LoVo (cell line): ENCODE data around the gene ELP5.
A peak's percentile ranks its signal among the peaks of the same experiment; 100 is the strongest.
"Not testable (repeated sequence)": the region's sequence is repeated elsewhere in the genome, so short reads cannot be mapped to it uniquely, and the experiment has no call there.

ENCODE experiments used
- DNase-seq: peaks from one replicate; pipeline ENCODE4 v3.0.0-alpha.2; 2016; ENCODE audit warnings: low spot score

The ELP5 gene

GRCh38 chr17:7236808-7237207 is 15.2 kb upstream of the ELP5 start:
- no peak for DNase-seq

GRCh38 chr17:7237266-7237760 is 14.7 kb upstream of the ELP5 start:
- no peak for DNase-seq

- peak; percentile 71 for DNase-seq
Measured at GRCh38 chr17:7237761-7238419, 14.1 kb upstream of the ELP5 start.

DNA sequence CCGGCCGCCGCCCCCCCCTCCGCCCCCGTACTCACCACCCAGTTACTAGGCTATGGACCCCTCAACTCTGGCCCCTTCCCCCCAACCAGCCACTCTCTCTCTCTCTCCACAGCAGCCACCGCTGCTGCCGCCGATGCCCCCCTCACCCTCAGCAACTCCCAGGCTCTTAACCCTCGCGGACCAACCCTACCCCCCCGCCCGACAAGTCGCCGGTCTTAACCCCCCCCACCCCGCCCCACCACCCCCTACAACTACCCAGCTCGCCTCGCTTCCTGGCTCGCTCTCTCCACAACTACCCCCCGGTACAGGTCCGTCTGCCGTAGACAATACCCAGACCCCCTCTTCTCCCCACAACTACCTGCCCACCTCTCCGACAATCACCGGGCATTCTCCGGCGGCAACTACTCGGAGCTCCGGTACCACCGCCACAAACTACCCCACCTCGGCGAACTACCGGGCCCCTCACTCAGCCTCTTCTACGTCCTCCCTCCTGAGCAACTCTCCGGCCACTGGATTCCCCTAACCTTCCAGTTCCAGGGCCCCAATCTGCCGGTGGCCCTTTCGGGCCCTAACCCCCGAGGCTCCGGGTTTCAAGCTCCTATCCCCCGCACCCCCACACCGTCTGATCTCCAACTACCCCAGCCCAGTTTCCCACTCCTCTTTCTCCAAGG is 13.5 kb upstream of the ELP5 start:
- DNase-seq: no peak

DNA sequence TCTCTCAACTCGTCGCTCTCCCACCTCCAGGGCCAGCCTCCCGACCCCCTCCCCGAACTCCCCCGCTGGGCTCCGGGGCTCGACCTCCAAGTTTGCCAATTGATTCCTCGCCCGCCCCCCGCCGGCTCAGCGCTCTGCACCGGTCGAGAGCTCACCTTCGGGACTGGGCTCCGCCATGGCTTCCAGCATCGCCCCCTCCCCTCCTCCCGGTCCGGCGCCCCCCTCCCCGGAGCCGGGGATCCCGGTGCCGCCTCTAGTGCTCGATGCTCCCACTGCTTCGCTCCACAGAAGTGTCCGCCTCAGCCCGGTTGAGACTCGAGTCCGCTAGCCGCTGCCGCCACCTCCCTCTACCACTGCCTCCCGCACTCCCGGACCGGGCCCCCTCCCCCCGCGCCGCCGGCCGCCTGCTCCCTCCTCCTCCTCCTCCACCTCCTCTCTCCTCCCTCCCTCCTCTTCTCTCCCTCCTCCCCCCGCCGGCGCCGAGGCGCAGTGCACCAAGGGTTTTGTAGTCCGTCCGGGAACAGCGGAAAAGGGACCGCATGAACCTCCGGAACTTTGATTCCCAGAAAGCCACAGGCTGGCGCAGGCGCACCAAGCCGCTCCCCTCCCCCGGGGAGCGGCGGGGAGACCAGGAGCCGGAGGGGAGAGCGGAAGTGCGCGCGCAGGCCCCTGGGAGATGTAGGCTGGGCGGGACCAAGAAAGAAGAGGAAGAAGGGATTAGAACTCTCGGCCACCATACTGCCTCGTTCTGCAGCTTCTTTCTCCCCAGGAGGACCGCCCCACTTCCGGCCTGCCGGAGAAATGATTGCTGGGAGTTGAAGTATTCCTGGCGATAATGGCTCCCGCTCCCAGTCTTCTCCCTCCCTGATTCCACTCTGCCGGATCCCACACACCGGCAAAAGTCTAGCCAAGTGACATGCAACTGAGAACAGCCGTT is 12.7 kb upstream of the ELP5 start, which contains the start of gene PHF23:
TSS of gene PHF23 (minus strand) at position 367 of the 937 bp plus-strand sequence. CDS start at position 189, 178 bp downstream.
- peak; percentile 98 for DNase-seq

- DNase-seq: no peak
Measured at GRCh38 chr17:7240375-7240774, 11.6 kb upstream of the ELP5 start.

- DNase-seq: no peak
Measured at GRCh38 chr17:7241090-7241733, 10.8 kb upstream of the ELP5 start.

DNA sequence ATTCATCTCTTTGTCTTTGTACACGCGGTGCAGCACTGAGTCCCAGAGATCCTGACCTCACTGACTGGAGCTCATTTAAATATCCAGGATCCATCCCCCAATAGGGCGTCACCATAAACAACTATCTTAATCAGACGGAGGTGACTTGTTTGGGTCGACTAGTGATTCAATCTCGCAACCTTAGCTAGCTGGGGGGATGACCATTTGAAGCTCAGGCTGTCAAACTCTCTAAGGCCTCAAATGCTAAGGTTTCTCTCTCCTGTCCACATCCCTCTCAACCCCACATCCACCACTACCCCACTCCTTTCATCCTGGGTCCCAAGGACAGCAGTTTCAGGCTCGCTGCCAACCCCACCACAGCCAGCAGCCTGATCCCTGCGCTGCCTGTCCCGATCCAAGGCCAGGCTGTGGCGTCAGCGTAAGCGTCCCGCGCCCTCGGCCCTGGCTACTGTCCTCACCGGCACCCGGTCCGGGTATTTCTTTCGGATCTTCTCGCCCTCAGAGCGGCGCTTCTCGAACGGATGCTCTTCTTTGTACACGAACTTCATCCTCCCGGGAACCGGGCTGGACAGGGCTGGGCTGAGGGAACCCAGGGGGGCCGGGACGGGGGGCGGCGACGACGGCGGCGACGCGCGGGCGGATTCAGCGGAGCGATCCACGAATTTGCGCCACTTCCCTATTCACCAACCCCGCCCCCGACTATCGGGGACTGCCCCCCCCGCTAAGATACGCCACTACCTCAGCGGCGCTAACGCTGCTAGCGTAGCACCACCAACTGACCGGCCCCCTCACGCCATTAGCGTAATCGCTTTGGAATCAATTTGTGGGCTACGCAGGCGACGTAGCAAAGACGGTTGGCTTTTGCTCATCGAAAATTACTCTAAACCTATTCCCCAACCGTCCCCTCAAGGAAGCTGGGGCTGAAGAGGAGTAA is 10.0 kb upstream of the ELP5 start, which contains the start of gene GABARAP:
TSS of gene GABARAP (minus strand) at position 667 of the 934 bp plus-strand sequence. CDS start at position 548, 119 bp downstream.
- DNase-seq: peak; percentile 89

GRCh38 chr17:7242717-7243452 is 9.1 kb upstream of the ELP5 start:
- peak; percentile 94 for DNase-seq

- DNase-seq: no peak
Measured at GRCh38 chr17:7243453-7243729, 8.6 kb upstream of the ELP5 start.

DNA sequence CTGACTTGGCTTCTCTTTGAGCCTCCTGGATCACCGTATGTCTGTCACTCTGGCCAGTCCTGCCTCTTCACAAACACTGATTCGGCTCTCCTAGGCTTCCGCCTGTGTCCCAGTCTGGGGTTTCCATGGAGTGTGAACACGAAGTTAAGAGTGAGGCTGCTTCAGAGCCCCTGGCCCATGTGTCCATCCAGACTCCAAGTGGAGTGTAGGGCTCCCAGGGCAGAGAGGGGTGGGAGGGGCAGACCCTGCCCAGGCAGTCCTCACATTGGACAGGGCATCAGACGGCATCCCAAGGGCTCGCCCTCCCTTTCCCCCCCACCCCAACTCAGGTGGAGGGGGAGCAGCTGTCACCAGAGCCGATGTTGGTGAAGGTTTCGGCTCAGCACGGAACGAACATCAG is 8.2 kb upstream of the ELP5 start:
- DNase-seq: not testable (repeated sequence)

DNA sequence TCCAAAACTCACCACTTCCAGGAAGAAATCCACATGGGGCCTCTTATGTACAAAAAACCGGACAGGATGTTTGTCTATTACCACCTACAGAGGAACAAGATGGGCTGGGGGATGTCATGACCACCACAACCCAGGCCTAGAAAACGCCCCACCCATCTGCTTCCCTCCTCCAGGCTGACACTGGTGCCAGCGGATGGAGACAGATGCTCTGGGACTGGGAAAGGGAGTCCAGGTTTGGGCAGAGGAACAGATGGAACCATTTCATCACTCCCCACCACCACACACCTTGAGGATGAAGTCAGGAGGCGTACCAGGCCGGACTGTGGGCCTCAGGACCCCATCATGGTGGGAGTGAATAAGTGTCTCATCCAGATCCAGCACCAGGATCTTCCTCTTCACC is 5.2 kb upstream of the ELP5 start:
- no peak for DNase-seq

- no peak for DNase-seq
Measured at GRCh38 chr17:7248796-7249195, 3.2 kb upstream of the ELP5 start.

GRCh38 chr17:7249214-7249613 is 2.8 kb upstream of the ELP5 start:
- DNase-seq: no peak

DNA sequence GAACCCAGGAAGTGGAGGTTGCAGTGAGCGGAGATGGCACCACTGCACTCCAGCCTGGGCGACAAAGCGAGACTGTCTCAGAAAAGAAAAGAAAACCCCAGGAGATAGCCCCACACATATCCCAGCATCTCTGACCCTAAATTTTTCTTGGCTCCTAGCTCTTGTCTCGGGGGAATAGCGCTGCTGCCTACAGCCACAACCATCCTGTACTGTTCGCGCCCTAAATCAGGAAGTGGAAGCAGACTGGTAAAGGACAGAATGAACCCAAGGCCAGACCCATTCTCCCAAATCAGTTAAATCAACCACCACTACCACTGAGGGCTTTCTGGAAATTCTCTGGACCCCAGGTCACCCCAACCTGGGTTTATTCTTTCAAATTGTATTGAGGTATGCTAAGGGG is 2.2 kb upstream of the ELP5 start:
- DNase-seq: no peak

DNA sequence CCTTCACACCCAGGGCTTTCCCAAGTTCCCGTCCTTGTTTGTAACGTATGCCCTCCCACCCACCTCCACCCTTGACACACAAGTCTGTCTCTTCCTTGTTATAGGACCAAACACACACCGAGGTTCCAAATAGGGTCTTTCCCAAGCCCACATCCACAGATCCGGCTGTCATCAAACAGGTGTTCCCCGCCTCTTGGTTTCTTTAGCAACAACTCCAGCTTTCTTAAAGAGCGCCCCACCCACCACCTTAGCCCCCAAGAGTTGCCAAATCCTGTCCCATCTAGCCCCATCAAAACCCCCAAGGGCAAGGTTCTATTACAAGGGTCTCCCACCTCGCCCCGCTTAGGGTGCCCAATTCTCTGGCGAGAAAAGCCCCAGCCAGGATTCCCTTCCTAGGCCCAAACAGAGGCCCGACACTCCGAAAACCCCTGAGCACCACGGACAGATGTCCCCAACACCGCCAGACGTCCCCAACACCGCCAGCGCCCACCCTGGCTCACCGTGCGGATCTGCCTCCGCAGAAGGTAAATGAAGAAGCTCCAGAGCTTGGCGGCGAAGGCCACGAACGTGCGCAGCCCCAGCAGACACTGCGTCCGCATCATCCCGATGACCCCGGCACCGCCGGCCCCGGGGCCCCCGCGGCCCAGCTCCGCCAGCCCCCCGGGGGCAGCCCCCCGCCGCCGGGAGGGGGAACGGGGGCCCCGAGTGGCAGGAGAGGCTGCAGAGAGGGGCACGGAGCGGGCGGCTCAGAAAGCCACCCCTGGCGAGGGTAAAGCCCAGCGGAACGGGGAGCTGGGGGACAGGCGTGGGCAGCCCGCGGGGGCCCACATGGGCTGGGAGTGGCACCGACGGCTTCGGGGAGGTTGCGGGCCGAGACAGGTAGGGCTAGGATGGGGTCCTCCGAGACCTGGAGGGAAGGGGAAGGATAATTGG is 1.1 kb upstream of the ELP5 start:
- DNase-seq: no peak

DNA sequence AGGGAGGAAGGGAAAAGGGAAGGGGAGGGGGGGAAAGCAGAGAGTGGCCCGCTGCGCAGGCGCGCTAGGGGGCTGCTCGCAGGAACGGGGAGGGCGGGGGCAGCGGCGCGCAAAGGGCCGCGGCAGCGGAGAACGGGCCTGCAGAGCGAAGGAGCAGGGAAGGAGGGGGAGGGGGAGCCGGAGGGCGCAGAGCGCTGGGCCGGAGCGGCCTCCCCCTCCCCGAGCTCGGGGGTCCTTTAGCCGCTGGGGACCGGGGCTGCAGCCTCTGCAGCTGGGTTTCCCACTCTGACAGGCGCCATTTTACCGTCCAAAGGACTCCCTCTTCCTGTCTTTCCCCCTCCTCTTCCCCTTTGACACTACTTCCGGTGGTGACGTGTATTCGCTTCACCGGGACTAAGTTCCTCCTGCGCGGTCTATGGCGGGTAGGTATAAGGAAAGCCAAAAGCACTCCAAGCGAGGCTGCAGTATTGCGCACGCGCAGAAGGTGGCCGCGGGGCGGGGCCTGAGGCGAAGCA is 297 bp upstream of the ELP5 start, which contains the start of gene CTDNEP1:
TSS of gene CTDNEP1 (minus strand) at position 74 of the 515 bp plus-strand sequence. CDS start 438 bp downstream, outside the sequence.
- DNase-seq: peak; percentile 97

- no peak for DNase-seq
Measured at GRCh38 chr17:7253082-7253481, 1.1 kb downstream of the ELP5 start.

DNA sequence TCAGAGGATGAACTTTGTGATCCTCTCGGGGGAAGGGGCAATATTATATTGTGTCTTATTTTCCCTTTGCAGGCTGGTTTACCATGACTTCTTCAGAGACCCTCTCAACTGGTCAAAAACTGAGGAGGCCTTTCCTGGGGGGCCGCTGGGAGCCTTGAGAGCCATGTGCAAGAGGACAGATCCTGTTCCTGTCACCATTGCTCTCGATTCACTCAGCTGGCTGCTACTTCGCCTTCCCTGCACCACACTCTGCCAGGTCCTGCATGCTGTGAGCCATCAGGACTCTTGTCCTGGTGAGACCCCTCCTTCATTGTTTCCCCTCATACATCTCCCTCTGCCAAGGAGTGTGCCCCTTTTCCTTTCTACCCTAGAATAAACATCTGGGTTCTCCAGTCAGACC is 2.5 kb downstream of the ELP5 start:
- no peak for DNase-seq
